Esophagus muscularis mucosa (tissue), 4 donors: ENCODE data around the gene MTUS2.

Experiments
- CTCF ChIP-seq, 3 experiments: fragments of 200-600 bp in 2 of 3; fragments of 450-650 bp in 1 of 3; sonication (generic) in 2 of 3; IDR thresholded peaks; one replicate each; pipeline ENCODE4 v1.5.1; 2017 to 2019; ENCODE audit warnings: antibody characterized with exemption in 3 of 3, mild to moderate bottlenecking in 2 of 3, moderate library complexity in 1 of 3
- EP300 ChIP-seq: sonication (generic); formaldehyde crosslinking; IDR thresholded peaks from one replicate; pipeline ENCODE4 v1.6.1; 2017; ENCODE audit warnings: antibody characterized with exemption
- POLR2A ChIP-seq: fragments of 450-650 bp; IDR thresholded peaks from one replicate; pipeline ENCODE4 v1.6.1; 2017; ENCODE audit warnings: antibody characterized with exemption, moderate library complexity, mild to moderate bottlenecking, low read depth
- POLR2AphosphoS5 ChIP-seq, 2 donors: sonication (generic); formaldehyde crosslinking; IDR thresholded peaks; one replicate each; pipeline ENCODE4 v1.6.1; 2017; ENCODE audit warnings: antibody characterized with exemption in 2 of 2

GRCh38 chr13:29099781-29100406, 279.8 kb downstream of the MTUS2 start:
- TF ChIP-seq CTCF (IDR thresholded peaks at IDR 0.05) (no peak), POLR2AphosphoS5 (IDR thresholded peaks at IDR 0.05) (no peak), POLR2A (no peak), EP300 (no peak)
